Smooth muscle cell (in vitro differentiated cells): ENCODE data around the gene HLA-DQB1. TPM values are rescaled to one million over a fixed set of nuclear protein-coding genes. Genes with fewer than 3 reads are reported as not detected.

Source experiments
- DNase-seq: peaks from one replicate; lab custom pipeline; 2025; ENCODE audit not compliant: unreplicated experiment; lab: John Stamatoyannopoulos, UW
- H2AFZ ChIP-seq: fragments of 200-600 bp; sonication (generic); 2 replicates; pipeline ENCODE4 v1.6.0; 2016; ENCODE audit warnings: antibody characterized with exemption, low read depth, mild to moderate bottlenecking
- H3F3A ChIP-seq: fragments of 200-600 bp; sonication (generic); 2 replicates; pipeline ENCODE4 v1.6.0; 2017; ENCODE audit warnings: antibody characterized with exemption, low read depth
- H3K27ac ChIP-seq: fragments of 200-600 bp; sonication (generic); 2 replicates; pipeline ENCODE4 v1.5.1; 2016; ENCODE audit warnings: low read depth, mild to moderate bottlenecking
- H3K27me3 ChIP-seq: fragments of 200-600 bp; sonication (generic); 2 replicates; pipeline ENCODE4 v1.6.1; 2016; ENCODE audit warnings: low read depth, mild to moderate bottlenecking
- H3K36me3 ChIP-seq: fragments of 200-600 bp; sonication (generic); 2 replicates; pipeline ENCODE4 v1.5.1; 2016; ENCODE audit warnings: low read depth
- H3K4me1 ChIP-seq: fragments of 200-600 bp; sonication (generic); 2 replicates; pipeline ENCODE4 v1.5.1; 2016; ENCODE audit warnings: low read depth
- H3K4me2 ChIP-seq: fragments of 200-600 bp; sonication (generic); 2 replicates; pipeline ENCODE4 v1.6.0; 2016; ENCODE audit warnings: mild to moderate bottlenecking
- H3K4me3 ChIP-seq: fragments of 200-600 bp; sonication (generic); 2 replicates; pipeline ENCODE4 v1.5.1; 2016; ENCODE audit warnings: mild to moderate bottlenecking
- H3K79me2 ChIP-seq: fragments of 200-600 bp; sonication (generic); 2 replicates; pipeline ENCODE4 v1.6.0; 2016; ENCODE audit warnings: low read depth, mild to moderate bottlenecking
- H3K9ac ChIP-seq: fragments of 200-600 bp; sonication (generic); 2 replicates; pipeline ENCODE4 v1.6.0; 2016; ENCODE audit warnings: low read depth
- H3K9me3 ChIP-seq: fragments of 200-600 bp; sonication (generic); replicated peaks from 2 replicates; pipeline ENCODE4 v1.5.1; 2016; ENCODE audit warnings: low read depth
- H4K20me1 ChIP-seq: fragments of 200-600 bp; sonication (generic); 2 replicates; pipeline ENCODE4 v1.6.0; 2016; ENCODE audit warnings: low read depth
- CTCF ChIP-seq: fragments of 200-600 bp; sonication (generic); IDR thresholded peaks from 2 replicates; pipeline ENCODE4 v1.5.1; 2017; ENCODE audit warnings: borderline replicate concordance, mild to moderate bottlenecking, antibody characterized with exemption; ENCODE audit not compliant: insufficient read depth, poor library complexity, severe bottlenecking
- WGBS: methylation state at CpG from one replicate; pipeline ENCODE4 v1.1.7; 2016; ENCODE audit warnings: low lambda C conversion rate; 5-methylcytosine and 5-hydroxymethylcytosine counted together
- polyA plus RNA-seq: library from polyadenylated mRNA; unstranded; fragments of >200 nt; fragmentation: Nextera tagmentation; extraction: Ambion mirVana; gene quantifications from 2 replicates; pipeline ENCODE4 v1.2.1, GENCODE V29; 2016
- total RNA-seq: library from RNA; depleted of rRNA; stranded (reverse); fragments of >200 nt; gene quantifications from 2 replicates; pipeline ENCODE4 v1.2.3, GENCODE V29; 2014

The HLA-DQB1 gene
- total and polyA plus RNA-seq, 2 experiments from 2014 or later = 6.6 to 8.7 TPM

DNA sequence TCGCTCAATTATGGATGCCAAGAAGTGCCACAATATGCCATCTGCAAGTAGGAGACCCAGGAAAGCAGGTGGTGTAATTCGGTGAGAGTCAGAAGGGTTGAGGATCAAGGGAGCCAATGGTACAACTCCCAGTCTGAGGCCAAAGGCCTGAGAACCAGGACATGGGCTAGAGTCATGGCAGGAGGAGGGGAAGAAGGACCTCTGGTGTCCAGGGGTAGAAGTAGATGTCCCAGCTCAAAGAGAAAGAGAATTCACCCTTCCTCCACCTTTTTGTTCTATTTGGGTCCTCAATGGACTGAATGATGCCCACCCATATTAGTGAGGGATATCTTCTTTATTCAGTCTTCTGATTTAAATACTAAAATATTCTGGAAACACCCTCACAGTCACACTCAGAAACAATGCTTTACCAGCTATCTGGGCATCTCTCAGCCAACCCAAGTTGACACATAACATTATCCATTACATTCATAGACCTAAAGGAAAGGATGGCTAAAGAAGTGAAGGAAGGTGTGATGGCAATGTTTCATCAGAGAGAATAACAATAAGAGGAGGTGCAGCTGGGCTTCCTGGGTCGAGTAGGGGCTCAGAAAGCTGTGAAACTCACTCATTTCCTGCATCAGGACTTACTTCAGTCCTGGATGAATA is 50.4 kb downstream of the HLA-DQB1 start:
- no peaks in the 10 kb centered on the region for H3K79me2 ChIP-seq
- H2AFZ ChIP-seq = no peak overlapping the region
- H4K20me1 ChIP-seq = no peaks in the 10 kb centered on the region
- H3K4me3 ChIP-seq = no peak overlapping the region
- H3K4me1 ChIP-seq = no peaks in the 10 kb centered on the region
- no peak overlapping the region for H3K4me2 ChIP-seq
- DNase-seq = no peak
- 63% methylated on average over 3 of the region's 3 CpGs for WGBS
- H3K27ac ChIP-seq = no peak overlapping the region
- H3K27me3 ChIP-seq = no peaks in the 10 kb centered on the region
- H3K9ac ChIP-seq = no peak overlapping the region
- no peaks in the 10 kb centered on the region for H3K36me3 ChIP-seq
- H3F3A ChIP-seq = no peaks in the 10 kb centered on the region
- no peak for TF ChIP-seq CTCF
- H3K9me3 ChIP-seq = no peaks in the 10 kb centered on the region

DNA sequence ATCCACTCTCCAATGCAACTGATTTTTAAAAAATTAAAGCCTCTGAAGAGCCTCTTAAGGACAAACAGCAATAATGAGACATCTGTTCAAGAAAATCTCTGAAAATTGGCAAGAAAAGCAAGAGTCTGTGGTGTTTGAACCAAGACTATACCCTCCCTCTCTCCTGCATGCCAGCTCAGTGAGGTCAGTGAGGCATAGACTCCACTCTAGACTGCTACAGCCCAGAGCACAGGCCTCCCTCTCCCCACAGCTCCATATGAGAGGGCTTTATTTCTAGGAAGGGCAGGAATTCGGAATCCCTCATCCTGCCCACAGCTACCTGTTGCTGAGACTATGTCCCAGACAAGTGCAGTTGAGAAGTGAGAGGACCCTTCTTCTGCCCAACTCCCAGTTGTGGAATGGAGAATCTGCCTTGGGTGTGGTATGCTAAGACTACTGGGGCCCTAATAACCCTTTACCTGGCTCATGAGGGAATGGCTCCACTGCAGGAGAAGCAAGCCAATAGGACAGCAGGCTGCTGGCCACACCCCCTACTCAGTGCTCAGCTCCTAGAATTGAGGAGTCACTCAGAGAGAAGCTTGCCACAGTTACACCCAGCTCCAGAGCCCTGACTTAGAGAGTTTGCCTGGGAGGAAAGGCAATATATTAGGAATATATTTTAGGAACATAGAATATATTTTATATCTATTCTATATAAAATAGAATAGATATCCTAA is 51.9 kb downstream of the HLA-DQB1 start:
- Histone ChIP-seq H3K4me1 (peaks cover under 1% of the 10 kb centered on the region), H3K4me3 (no peak overlapping the region), H3K79me2 (no peaks in the 10 kb centered on the region), H3K4me2 (no peak overlapping the region), H3K36me3 (no peaks in the 10 kb centered on the region), H3K9ac (no peak overlapping the region), H4K20me1 (no peaks in the 10 kb centered on the region), H3F3A (no peaks in the 10 kb centered on the region), H2AFZ (no peak overlapping the region), H3K9me3 (no peaks in the 10 kb centered on the region), H3K27me3 (no peaks in the 10 kb centered on the region), H3K27ac (no peak overlapping the region)
- TF ChIP-seq CTCF = no peak
- 70% methylated on average over 1 of the region's 1 CpG for WGBS
- DNase-seq = no peak

- no peak for TF ChIP-seq CTCF
- H4K20me1 ChIP-seq = no peaks in the 10 kb centered on the region
- no peak overlapping the region for H3K27ac ChIP-seq
- WGBS = 96% methylated on average over 6 of the region's 6 CpGs
- no peaks in the 10 kb centered on the region for H3K9me3 ChIP-seq
- no peaks in the 10 kb centered on the region for H3K36me3 ChIP-seq
- no peak overlapping the region for H3K4me2 ChIP-seq
- no peaks in the 10 kb centered on the region for H3K27me3 ChIP-seq
- no peaks in the 10 kb centered on the region for H3K79me2 ChIP-seq
- H3K9ac ChIP-seq = no peak overlapping the region
- no peaks in the 10 kb centered on the region for H3F3A ChIP-seq
- no peak for DNase-seq
- H2AFZ ChIP-seq = no peak overlapping the region
- H3K4me1 ChIP-seq = peaks cover 5% of the 10 kb centered on the region
- H3K4me3 ChIP-seq = no peak overlapping the region
Measured at GRCh38 chr6:32613475-32613874, 53.0 kb downstream of the HLA-DQB1 start.
